Measurements from ENCODE around the gene RICTOR. TPM values are rescaled to one million over a fixed set of nuclear protein-coding genes. Genes with fewer than 3 reads are reported as not detected.

RICTOR gene
- total and polyA plus RNA-seq, 9 donors: 6.7 to 55.1 (median 41.5) TPM

DNA sequence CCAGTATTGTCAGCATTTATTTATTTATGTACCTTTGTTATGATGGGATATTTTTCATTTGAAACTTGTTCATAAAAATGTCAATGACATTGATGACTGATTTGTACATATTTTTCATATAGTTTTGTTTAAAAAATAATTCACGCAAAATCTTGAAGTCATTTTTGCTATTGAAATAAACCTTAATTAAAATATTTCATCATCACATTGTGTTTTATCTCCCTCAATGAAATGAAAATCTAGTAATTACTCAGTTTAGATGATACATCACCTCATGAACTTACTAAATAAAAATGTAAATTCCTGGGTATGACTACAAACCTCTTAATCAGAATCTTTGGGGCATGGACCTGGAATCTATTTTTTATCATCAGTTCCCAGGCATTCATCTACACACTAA lies 138.8 kb downstream of the RICTOR start:
- Histone ChIP-seq H3K36me3 (no peaks in the 10 kb centered on the region), H3K27me3 (no peaks in the 10 kb centered on the region), H3K4me1 (ENCODE audit: insufficient read depth) (no peaks in the 10 kb centered on the region), H3K4me3 (no peak overlapping the region), H3K9me3 (no peaks in the 10 kb centered on the region), H3K27ac (no peak overlapping the region)
- intact Hi-C loops (cut with DNase I): no loop called here
- DNase-seq: no peak
- no peak for TF ChIP-seq POLR2A (IDR thresholded peaks at IDR 0.05)
- WGBS, 3 donors: 38 to 44% (median 41%) methylated on average over 1 of the region's 1 CpG

GRCh38 chr5:38932854-38933408 lies 141.3 kb downstream of the RICTOR start:
- Histone ChIP-seq H3K27ac (no peak overlapping the region), H3K4me1 (ENCODE audit: insufficient read depth) (no peaks in the 10 kb centered on the region), H3K36me3 (no peaks in the 10 kb centered on the region), H3K9me3 (no peaks in the 10 kb centered on the region), H3K27me3 (no peaks in the 10 kb centered on the region), H3K4me3 (no peak overlapping the region)
- TF ChIP-seq POLR2A (IDR thresholded peaks at IDR 0.05) (no peak), EP300 (IDR thresholded peaks at IDR 0.05) (no peak)
- TF ChIP-seq, protein P1, sequence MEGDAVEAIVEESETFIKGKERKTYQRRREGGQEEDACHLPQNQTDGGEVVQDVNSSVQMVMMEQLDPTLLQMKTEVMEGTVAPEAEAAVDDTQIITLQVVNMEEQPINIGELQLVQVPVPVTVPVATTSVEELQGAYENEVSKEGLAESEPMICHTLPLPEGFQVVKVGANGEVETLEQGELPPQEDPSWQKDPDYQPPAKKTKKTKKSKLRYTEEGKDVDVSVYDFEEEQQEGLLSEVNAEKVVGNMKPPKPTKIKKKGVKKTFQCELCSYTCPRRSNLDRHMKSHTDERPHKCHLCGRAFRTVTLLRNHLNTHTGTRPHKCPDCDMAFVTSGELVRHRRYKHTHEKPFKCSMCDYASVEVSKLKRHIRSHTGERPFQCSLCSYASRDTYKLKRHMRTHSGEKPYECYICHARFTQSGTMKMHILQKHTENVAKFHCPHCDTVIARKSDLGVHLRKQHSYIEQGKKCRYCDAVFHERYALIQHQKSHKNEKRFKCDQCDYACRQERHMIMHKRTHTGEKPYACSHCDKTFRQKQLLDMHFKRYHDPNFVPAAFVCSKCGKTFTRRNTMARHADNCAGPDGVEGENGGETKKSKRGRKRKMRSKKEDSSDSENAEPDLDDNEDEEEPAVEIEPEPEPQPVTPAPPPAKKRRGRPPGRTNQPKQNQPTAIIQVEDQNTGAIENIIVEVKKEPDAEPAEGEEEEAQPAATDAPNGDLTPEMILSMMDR (IDR thresholded peaks at IDR 0.05): no peak
- intact Hi-C loops (cut with DNase I): no loop called here
- 78 to 85% (median 78%) methylated on average over 4 of the region's 4 CpGs for WGBS, 3 donors
- no peak for DNase-seq

GRCh38 chr5:38931731-38932130 lies 142.5 kb downstream of the RICTOR start:
- H3K4me1 ChIP-seq (ENCODE audit: insufficient read depth): no peaks in the 10 kb centered on the region
- H3K36me3 ChIP-seq: no peaks in the 10 kb centered on the region
- no peak overlapping the region for H3K27ac ChIP-seq
- no peaks in the 10 kb centered on the region for H3K9me3 ChIP-seq
- intact Hi-C loops (cut with DNase I): no loop called here
- H3K4me3 ChIP-seq: no peak overlapping the region
- no peak for DNase-seq
- TF ChIP-seq, protein P1 (IDR thresholded peaks at IDR 0.05): no peak
- no peak for TF ChIP-seq EP300 (IDR thresholded peaks at IDR 0.05)
- TF ChIP-seq POLR2A (IDR thresholded peaks at IDR 0.05): no peak
- WGBS, 3 donors: 84 to 95% (median 90%) methylated on average over 4 of the region's 4 CpGs
- H3K27me3 ChIP-seq: no peaks in the 10 kb centered on the region

GRCh38 chr5:38929838-38930237 lies 144.4 kb downstream of the RICTOR start:
- no peaks in the 10 kb centered on the region for H3K9me3 ChIP-seq
- no peaks in the 10 kb centered on the region for H3K36me3 ChIP-seq
- H3K27ac ChIP-seq: no peak overlapping the region
- H3K4me3 ChIP-seq: no peak overlapping the region
- intact Hi-C loops (cut with DNase I): no loop called here
- WGBS, 3 donors: 53 to 58% (median 55%) methylated on average over 2 of the region's 2 CpGs
- TF ChIP-seq, protein P1 (IDR thresholded peaks at IDR 0.05): no peak
- H3K27me3 ChIP-seq: no peaks in the 10 kb centered on the region
- H3K4me1 ChIP-seq (ENCODE audit: insufficient read depth): no peaks in the 10 kb centered on the region
- no peak for DNase-seq

DNA sequence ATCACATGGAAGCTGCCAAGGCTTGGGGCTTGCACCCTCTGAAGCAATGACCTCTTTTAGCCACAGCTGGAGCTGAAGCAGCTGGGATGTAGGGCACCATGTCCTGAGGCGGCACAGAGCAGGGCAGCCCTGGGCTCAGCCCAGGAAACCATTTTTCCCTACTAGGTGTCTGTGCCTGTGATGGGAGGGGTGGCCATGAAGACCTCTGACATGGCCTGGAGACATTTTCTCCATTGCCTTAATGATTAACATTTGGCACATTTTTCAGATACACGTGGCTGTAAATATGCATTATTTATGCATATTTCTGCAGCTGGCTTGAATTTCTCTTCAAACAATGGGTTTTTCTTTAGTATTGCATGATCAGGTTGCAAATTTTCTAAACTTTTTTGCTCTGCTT lies 146.7 kb downstream of the RICTOR start:
- intact Hi-C loops (cut with DNase I): no loop called here
- Histone ChIP-seq H3K27me3 (no peaks in the 10 kb centered on the region), H3K4me1 (ENCODE audit: insufficient read depth) (peaks cover 3% of the 10 kb centered on the region), H3K4me3 (no peak overlapping the region), H3K9me3 (no peaks in the 10 kb centered on the region), H3K36me3 (no peaks in the 10 kb centered on the region), H3K27ac (no peak overlapping the region)
- TF ChIP-seq EP300 (IDR thresholded peaks at IDR 0.05) (no peak), POLR2A (IDR thresholded peaks at IDR 0.05) (no peak)
- TF ChIP-seq, protein P1 (IDR thresholded peaks at IDR 0.05): no peak
- no peak for DNase-seq
- 66 to 78% (median 69%) methylated on average over 2 of the region's 2 CpGs for WGBS, 3 donors

Measured in ovary (tissue), 9 donors.